SK-N-SH (cell line): ENCODE measurements around the gene SPIRE1. TPM values are rescaled to one million over a fixed set of nuclear protein-coding genes. Genes with fewer than 3 reads are reported as not detected.

Experiments
- CTCF ChIA-PET: fragments of 300-600, 350-600 bp; formaldehyde crosslinking; extraction: SDS; loops from one replicate; lab custom pipeline; 2021; lab: Yijun Ruan, JAX
- POLR2A ChIA-PET: fragments of 350-600 bp; sonication (Branson Sonifier 250); formaldehyde crosslinking; extraction: SDS; loops from one replicate; lab custom pipeline; 2020; ENCODE audit warnings: antibody characterized with exemption, inconsistent platforms; lab: Yijun Ruan, JAX
- DNase-seq: peaks from one replicate; pipeline ENCODE4 v3.0.0; 2012
- H2AFZ ChIP-seq: fragments of 200-600 bp; sonication (generic); 2 replicates; pipeline ENCODE4 v1.8.1; 2016; ENCODE audit warnings: antibody characterized with exemption, mild to moderate bottlenecking, low read depth
- H3F3A ChIP-seq: fragments of 200-600 bp; sonication (generic); replicated peaks from 2 replicates; pipeline ENCODE3; 2016; ENCODE audit warnings: antibody characterized with exemption, mild to moderate bottlenecking; ENCODE audit not compliant: insufficient read depth
- H3K27ac ChIP-seq, 2 experiments: fragments of 200-500 bp in 1 of 2; fragments of 200-600 bp in 1 of 2; sonication (Bioruptor generic) in 1 of 2; sonication (generic), shearing (Covaris generic) in 1 of 2; 2 replicates each; pipeline versions ENCODE4 v1.5.1 to v1.6.1; 2014 to 2016; ENCODE audit warnings: low read depth in 2 of 2, inconsistent platforms in 1 of 2, low read length in 1 of 2, mild to moderate bottlenecking in 1 of 2, mixed read lengths in 1 of 2
- H3K27me3 ChIP-seq: fragments of 200-600 bp; sonication (generic), shearing (Covaris generic); 2 replicates; pipeline ENCODE4 v1.6.1; 2016; ENCODE audit warnings: mixed run types; ENCODE audit not compliant: insufficient read depth
- H3K36me3 ChIP-seq, 2 experiments: fragments of 200-500 bp in 1 of 2; fragments of 200-600 bp in 1 of 2; sonication (Bioruptor generic) in 1 of 2; sonication (generic) in 1 of 2; replicated peaks in 1 of 2; 2 replicates each; pipeline versions ENCODE3 to v1.5.1; 2014 to 2016; ENCODE audit warnings: low read length in 1 of 2, mild to moderate bottlenecking in 1 of 2; ENCODE audit not compliant: insufficient read depth in 2 of 2, control insufficient read depth in 1 of 2
- H3K4me1 ChIP-seq, 2 experiments: fragments of 200-500 bp in 1 of 2; fragments of 200-600 bp in 1 of 2; sonication (Bioruptor generic) in 1 of 2; sonication (generic), shearing (Covaris generic) in 1 of 2; 2 replicates each; pipeline versions ENCODE4 v1.5.1 to v1.6.1; 2014 to 2016; ENCODE audit warnings: low read depth in 1 of 2, low read length in 1 of 2, mixed run types in 1 of 2; ENCODE audit not compliant: insufficient read depth in 2 of 2, control insufficient read depth in 1 of 2
- H3K4me2 ChIP-seq: fragments of 200-600 bp; sonication (generic), shearing (Covaris generic); 2 replicates; pipeline ENCODE4 v1.6.1; 2017; ENCODE audit warnings: mixed run types
- H3K4me3 ChIP-seq, 2 experiments: fragments of 200-500 bp in 1 of 2; fragments of 200-600 bp in 1 of 2; sonication (Bioruptor generic) in 1 of 2; sonication (generic), shearing (Covaris generic) in 1 of 2; 2 replicates each; pipeline versions ENCODE4 v1.5.1 to v1.8.1; 2014 to 2016; ENCODE audit warnings: low read depth in 2 of 2, inconsistent platforms in 1 of 2, low read length in 1 of 2, mild to moderate bottlenecking in 1 of 2, mixed read lengths in 1 of 2, moderate library complexity in 1 of 2
- H3K79me2 ChIP-seq: fragments of 200-600 bp; sonication (generic); 2 replicates; pipeline ENCODE4 v1.8.1; 2017; ENCODE audit warnings: mild to moderate bottlenecking; ENCODE audit not compliant: insufficient read depth
- H3K9ac ChIP-seq: fragments of 200-600 bp; sonication (generic); 2 replicates; pipeline ENCODE4 v1.6.1; 2017; ENCODE audit warnings: mixed run types
- H3K9me2 ChIP-seq: fragments of 200-600 bp; sonication (generic); 2 replicates; pipeline ENCODE4 v1.6.1; 2017; ENCODE audit warnings: mixed run types
- H3K9me3 ChIP-seq: fragments of 200-600 bp; sonication (generic); 2 replicates; pipeline ENCODE4 v1.6.1; 2017; ENCODE audit warnings: mixed run types, mild to moderate bottlenecking, moderate library complexity
- H4K20me1 ChIP-seq: fragments of 200-600 bp; sonication (generic); 2 replicates; pipeline ENCODE4 v1.6.1; 2017; ENCODE audit warnings: mild to moderate bottlenecking, mixed run types; ENCODE audit not compliant: insufficient read depth
- CTCF ChIP-seq: fragments of 200-600 bp; sonication (generic); IDR thresholded peaks from 2 replicates; pipeline ENCODE4 v1.6.1; 2017; ENCODE audit warnings: antibody characterized with exemption, mild to moderate bottlenecking, moderate library complexity
- JUND ChIP-seq: IDR thresholded peaks from 2 replicates; pipeline ENCODE4 v1.4.0; 2012
- POLR2AphosphoS5 ChIP-seq: IDR thresholded peaks from 2 replicates; pipeline ENCODE4 v1.6.1; 2012; ENCODE audit warnings: low read depth, low read length
- RAD21 ChIP-seq: IDR thresholded peaks from 2 replicates; pipeline ENCODE4 v1.6.1; 2012; ENCODE audit warnings: mild to moderate bottlenecking, low read length
- RFX5 ChIP-seq: IDR thresholded peaks from 2 replicates; pipeline ENCODE4 v1.6.1; 2012; ENCODE audit warnings: mild to moderate bottlenecking, improper control_type of control experiment, low read length
- SMC3 ChIP-seq: IDR thresholded peaks from 2 replicates; pipeline ENCODE4 v1.6.1; 2012; ENCODE audit warnings: low read depth, low read length, improper control_type of control experiment
- TAF1 ChIP-seq: IDR thresholded peaks from 2 replicates; pipeline ENCODE4 v1.6.1; 2012; ENCODE audit warnings: low read depth, mild to moderate bottlenecking, low read length, moderate library complexity, borderline replicate concordance
- TEAD4 ChIP-seq: IDR thresholded peaks from 2 replicates; pipeline ENCODE4 v1.4.0; 2012; ENCODE audit warnings: mild to moderate bottlenecking, borderline replicate concordance; ENCODE audit not compliant: insufficient read depth
- WGBS: methylation state at CpG from one replicate; pipeline ENCODE4 v1.1.6; 2017; ENCODE audit warnings: low lambda C conversion rate; 5-methylcytosine and 5-hydroxymethylcytosine counted together
- polyA plus RNA-seq, 3 experiments: library from polyadenylated mRNA; depleted of rRNA; stranded (reverse); fragments of >200 nt; gene quantifications; 2 replicates each; pipeline ENCODE4 v1.2.3, GENCODE V29; 2012

Gene SPIRE1
- polyA plus RNA-seq, 1 of the 3 experiments (the other 2 are of a cell fraction), result 6.7 TPM

- Histone ChIP-seq H3K4me2 (no peak overlapping the region), H3K4me3 (no peak overlapping the region), H3K9me3 (no peaks in the 10 kb centered on the region), H3K9ac (no peak overlapping the region), H3K36me3 (peaks cover 6 to 17% of the 10 kb centered on the region in 2 experiments), H3K27ac (no peak overlapping the region), H2AFZ (no peak overlapping the region), H3K4me1 (no peaks in the 10 kb centered on the region), H3K27me3 (no peaks in the 10 kb centered on the region), H3F3A (peaks cover 10% of the 10 kb centered on the region), H3K79me2 (no peaks in the 10 kb centered on the region), H4K20me1 (no peaks in the 10 kb centered on the region), H3K9me2 (no peaks in the 10 kb centered on the region)
- CTCF ChIA-PET, result interaction anchor here (0.7 to 4.2 kb wide), 3 partner anchors 59 to 276 kb away, joined by 3 to 28 read pairs (median 3); no protein-coding TSS in a partner anchor
- WGBS, result 88% methylated on average over 5 of the region's 5 CpGs
- TF ChIP-seq RFX5, result no peak
- no peak for DNase-seq
- POLR2A ChIA-PET, result no interaction called here
These were observed 10.1 kb upstream of the SPIRE1 start for GRCh38 chr18:12668041-12668440.

- WGBS, result 82% methylated on average over 9 of the region's 9 CpGs
- TF ChIP-seq RAD21 (peak; percentile 95), TEAD4 (0 out of 2 replicates have a peak, but pooled peaks have one; percentile 13), SMC3 (peak; percentile 92), POLR2AphosphoS5 (no peak), JUND (no peak), CTCF (peak; percentile 97), TAF1 (no peak)
- TF ChIP-seq, all 33 proteins: peak for 4
- Histone ChIP-seq H3K9me2 (no peaks in the 10 kb centered on the region), H3K4me1 (peaks cover 8 to 10% of the 10 kb centered on the region in 2 experiments; a peak in 3 of 4 replicates), H3K27ac (peak overlapping the region in 1 of 2 experiments; percentile 23; a peak in 1 of 4 replicates), H3F3A (peaks cover 20% of the 10 kb centered on the region), H4K20me1 (peaks cover 11% of the 10 kb centered on the region), H3K36me3 (peaks cover 0 to 3% of the 10 kb centered on the region in 2 experiments), H3K9ac (no peak overlapping the region), H3K4me3 (no peak overlapping the region; a peak in 1 of 4 replicates), H3K4me2 (no peak overlapping the region), H3K27me3 (no peaks in the 10 kb centered on the region), H3K79me2 (peaks cover 19% of the 10 kb centered on the region), H3K9me3 (no peaks in the 10 kb centered on the region), H2AFZ (no peak overlapping the region)
- DNase-seq, result peak; percentile 69
- ChIA-PET POLR2A (no interaction called here), CTCF (interaction anchor here (0.7 to 5.0 kb wide), 11 partner anchors 9 to 408 kb away, joined by 3 to 83 read pairs (median 4); no protein-coding TSS in a partner anchor)
These were observed 2.1 kb upstream of the SPIRE1 start for GRCh38 chr18:12659904-12660605.
